ENCODE results near the gene MCF2L2. TPM values are rescaled to one million over a fixed set of nuclear protein-coding genes. Genes with fewer than 3 reads are reported as not detected.
"Not testable (repeated sequence)": the region's sequence is repeated elsewhere in the genome, so short reads cannot be mapped to it uniquely, and the experiment has no call there.

The MCF2L2 gene
- total and polyA plus RNA-seq, 2 donors (not counting 3 experiments of a cell fraction or from before 2014, with no cell fraction given) = 0.15 to 1.1 TPM

DNA sequence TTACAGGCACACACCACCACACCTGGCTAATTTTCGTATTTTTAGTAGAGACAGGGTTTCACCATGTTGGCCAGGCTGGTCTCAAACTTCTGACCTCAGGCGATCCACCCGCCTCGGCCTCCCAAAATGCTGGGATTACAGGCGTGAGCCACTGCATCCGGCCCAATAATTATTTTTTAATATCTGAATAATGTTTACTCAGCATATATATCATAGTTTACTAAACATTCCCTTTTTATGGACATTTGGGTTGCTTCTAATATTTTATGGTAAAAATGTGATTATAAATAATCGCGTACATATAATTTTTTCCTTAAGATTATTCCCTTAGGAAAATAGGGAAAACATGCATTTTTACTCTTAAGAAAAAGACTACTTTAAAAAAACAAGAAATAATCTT is 198.2 kb downstream of the MCF2L2 start:
- H3K9me3 ChIP-seq (replicated peaks; ENCODE audit: control insufficient read depth, insufficient read depth, low read length); H3K79me2 ChIP-seq (ENCODE audit: control insufficient read depth, insufficient read depth, low read length); dilution Hi-C loops (cut with MboI; ENCODE audit: extremely low pct_ligation_motif_present, low sequenced_read_pairs); H3K36me3 ChIP-seq (ENCODE audit: control insufficient read depth in 2 of 2, extremely low read depth in 1 of 2, insufficient read depth in 2 of 2, low read length in 2 of 2); FAIRE-seq; BruUV-seq (replicated peaks); H2AFZ ChIP-seq (ENCODE audit: low read depth, low read length); H3K9ac ChIP-seq (replicated peaks; ENCODE audit: extremely low read depth, insufficient read depth, low read length); CTCF ChIA-PET; H3K4me3 ChIP-seq (replicated peaks in 1 of 3; ENCODE audit: insufficient read depth in 1 of 3, low read depth in 1 of 3, low read length in 3 of 3); DNase-seq (ENCODE audit: low read depth, low spot score); H3K4me1 ChIP-seq (ENCODE audit: control insufficient read depth, extremely low read depth, insufficient read depth, low read length); H4K20me1 ChIP-seq (replicated peaks; ENCODE audit: control insufficient read depth, extremely low read depth, insufficient read depth, low read length); H3K9me1 ChIP-seq (replicated peaks; ENCODE audit: control insufficient read depth, extremely low read depth, insufficient read depth, low read length); POLR2A ChIA-PET; H3K27me3 ChIP-seq (ENCODE audit: control insufficient read depth in 2 of 2, insufficient read depth in 2 of 2, low read length in 2 of 2); H3K4me2 ChIP-seq (ENCODE audit: insufficient read depth, low read length); H3K27ac ChIP-seq (ENCODE audit: insufficient read depth, low read depth, low read length): not testable (repeated sequence)
- intact Hi-C loops (cut with micrococcal nuclease) = loop anchor here (5.0 kb wide), 1 partner anchor 43 kb away; no protein-coding TSS in a partner anchor

GRCh38 chr3:183229178-183229577 is 199.2 kb downstream of the MCF2L2 start:
- ChIA-PET CTCF (interaction anchor here (1.7 kb wide), 1 partner anchor 45 kb away, joined by 3 read pairs; no protein-coding TSS in a partner anchor), POLR2A (no interaction called here)
- Histone ChIP-seq H2AFZ (ENCODE audit: low read depth, low read length) (no peak overlapping the region), H3K9me3 (replicated peaks; ENCODE audit: control insufficient read depth, insufficient read depth, low read length) (no peaks in the 10 kb centered on the region), H3K9ac (replicated peaks; ENCODE audit: extremely low read depth, insufficient read depth, low read length) (no peak overlapping the region), H3K4me2 (ENCODE audit: insufficient read depth, low read length) (no peak overlapping the region), H4K20me1 (replicated peaks; ENCODE audit: control insufficient read depth, extremely low read depth, insufficient read depth, low read length) (no peaks in the 10 kb centered on the region), H3K4me3 (replicated peaks in 1 of 3; ENCODE audit: insufficient read depth in 1 of 3, low read depth in 1 of 3, low read length in 3 of 3) (no peak overlapping the region), H3K4me1 (ENCODE audit: control insufficient read depth, extremely low read depth, insufficient read depth, low read length) (peaks cover 3% of the 10 kb centered on the region), H3K9me1 (replicated peaks; ENCODE audit: control insufficient read depth, extremely low read depth, insufficient read depth, low read length) (no peaks in the 10 kb centered on the region), H3K79me2 (ENCODE audit: control insufficient read depth, insufficient read depth, low read length) (no peaks in the 10 kb centered on the region), H3K27ac (ENCODE audit: insufficient read depth, low read depth, low read length) (no peak overlapping the region), H3K27me3 (ENCODE audit: control insufficient read depth in 2 of 2, insufficient read depth in 2 of 2, low read length in 2 of 2) (peaks cover 0 to 8% of the 10 kb centered on the region in 2 experiments), H3K36me3 (ENCODE audit: control insufficient read depth in 2 of 2, extremely low read depth in 1 of 2, insufficient read depth in 2 of 2, low read length in 2 of 2) (no peaks in the 10 kb centered on the region)
- FAIRE-seq = no peak
- dilution Hi-C loops (cut with MboI; ENCODE audit: extremely low pct_ligation_motif_present, low sequenced_read_pairs) = no loop called here
- no peak for DNase-seq (ENCODE audit: low read depth, low spot score)
- no peak for TF ChIP-seq GATA2 (IDR thresholded peaks at IDR 0.05; ENCODE audit: insufficient read depth, insufficient read length, low read depth, low read length)
- no peak for TF ChIP-seq CTCF (IDR thresholded peaks at IDR 0.05; ENCODE audit: extremely low read depth in 1 of 2, insufficient read depth in 1 of 2, low read depth in 1 of 2, low read length in 2 of 2)
- no peak for TF ChIP-seq EZH2 (IDR thresholded peaks at IDR 0.05; ENCODE audit: borderline replicate concordance, low read depth, low read length, severe bottlenecking)
- TF ChIP-seq POLR2AphosphoS5 (IDR thresholded peaks at IDR 0.05; ENCODE audit: insufficient read depth, low read depth, low read length) = no peak
- TF ChIP-seq MYC (IDR thresholded peaks at IDR 0.05; ENCODE audit: low read depth, low read length) = no peak
- TF ChIP-seq POLR2A (IDR thresholded peaks at IDR 0.05; ENCODE audit: low read depth, low read length) = no peak
- no peak for TF ChIP-seq FOS (IDR thresholded peaks at IDR 0.05; ENCODE audit: borderline replicate concordance, insufficient read depth, low read length)
- no peak for TF ChIP-seq JUN (IDR thresholded peaks at IDR 0.05; ENCODE audit: borderline replicate concordance, insufficient read depth, insufficient read length, low read depth)
- TF ChIP-seq, protein P1, sequence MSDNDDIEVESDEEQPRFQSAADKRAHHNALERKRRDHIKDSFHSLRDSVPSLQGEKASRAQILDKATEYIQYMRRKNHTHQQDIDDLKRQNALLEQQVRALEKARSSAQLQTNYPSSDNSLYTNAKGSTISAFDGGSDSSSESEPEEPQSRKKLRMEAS (IDR thresholded peaks at IDR 0.05; ENCODE audit: insufficient read depth, insufficient read length) = no peak
- intact Hi-C loops (cut with micrococcal nuclease) = no loop called here
- BruUV-seq (replicated peaks) = no TSS peak
